Neural cell (in vitro differentiated cells): ENCODE results near the gene KIAA0753.

Experiments used
- CTCF ChIP-seq: fragments of 450-650 bp; IDR thresholded peaks from 2 replicates; pipeline ENCODE4 v1.5.1; 2014; ENCODE audit warnings: antibody characterized with exemption, mild to moderate bottlenecking, moderate library complexity; ENCODE audit not compliant: poor library complexity, severe bottlenecking
- EP300 ChIP-seq: fragments of 450-650 bp; conservative IDR thresholded peaks from 2 replicates; pipeline ENCODE4 v1.6.1; 2014; ENCODE audit warnings: antibody characterized with exemption, mild to moderate bottlenecking, moderate library complexity; ENCODE audit not compliant: poor library complexity, severe bottlenecking
- EZH2 ChIP-seq: fragments of 200-600, 300-800 bp; shearing (Covaris generic), sonication (generic); IDR thresholded peaks from 2 replicates; pipeline ENCODE4 v1.6.1; 2014; ENCODE audit warnings: antibody characterized with exemption, low read length, borderline replicate concordance, mild to moderate bottlenecking; ENCODE audit not compliant: insufficient read depth, poor library complexity, severe bottlenecking
- MXI1 ChIP-seq: fragments of 450-650 bp; conservative IDR thresholded peaks from 2 replicates; pipeline ENCODE4 v1.6.1; 2014; ENCODE audit warnings: antibody characterized with exemption, mild to moderate bottlenecking; ENCODE audit not compliant: poor library complexity, severe bottlenecking
- POLR2AphosphoS5 ChIP-seq: IDR thresholded peaks from 2 replicates; pipeline ENCODE4 v1.6.1; 2012
- RAD21 ChIP-seq: fragments of 450-650 bp; conservative IDR thresholded peaks from 2 replicates; pipeline ENCODE4 v1.6.1; 2014; ENCODE audit warnings: antibody characterized with exemption, mild to moderate bottlenecking, moderate library complexity
- SMC3 ChIP-seq: fragments of 450-650 bp; conservative IDR thresholded peaks from 2 replicates; pipeline ENCODE4 v1.6.1; 2014; ENCODE audit warnings: antibody characterized with exemption, mild to moderate bottlenecking, moderate library complexity; ENCODE audit not compliant: poor library complexity
- TF ChIP-seq, protein P1 (sequence below): IDR thresholded peaks from 2 replicates; pipeline ENCODE4 v1.6.1; 2012; ENCODE audit warnings: borderline replicate concordance

- TF ChIP-seq EZH2: no peak
- TF ChIP-seq CTCF: no peak
- no peak for TF ChIP-seq POLR2AphosphoS5
- TF ChIP-seq EP300: no peak
- no peak for TF ChIP-seq SMC3
- TF ChIP-seq RAD21: no peak
- TF ChIP-seq MXI1: no peak
- TF ChIP-seq, protein P1, sequence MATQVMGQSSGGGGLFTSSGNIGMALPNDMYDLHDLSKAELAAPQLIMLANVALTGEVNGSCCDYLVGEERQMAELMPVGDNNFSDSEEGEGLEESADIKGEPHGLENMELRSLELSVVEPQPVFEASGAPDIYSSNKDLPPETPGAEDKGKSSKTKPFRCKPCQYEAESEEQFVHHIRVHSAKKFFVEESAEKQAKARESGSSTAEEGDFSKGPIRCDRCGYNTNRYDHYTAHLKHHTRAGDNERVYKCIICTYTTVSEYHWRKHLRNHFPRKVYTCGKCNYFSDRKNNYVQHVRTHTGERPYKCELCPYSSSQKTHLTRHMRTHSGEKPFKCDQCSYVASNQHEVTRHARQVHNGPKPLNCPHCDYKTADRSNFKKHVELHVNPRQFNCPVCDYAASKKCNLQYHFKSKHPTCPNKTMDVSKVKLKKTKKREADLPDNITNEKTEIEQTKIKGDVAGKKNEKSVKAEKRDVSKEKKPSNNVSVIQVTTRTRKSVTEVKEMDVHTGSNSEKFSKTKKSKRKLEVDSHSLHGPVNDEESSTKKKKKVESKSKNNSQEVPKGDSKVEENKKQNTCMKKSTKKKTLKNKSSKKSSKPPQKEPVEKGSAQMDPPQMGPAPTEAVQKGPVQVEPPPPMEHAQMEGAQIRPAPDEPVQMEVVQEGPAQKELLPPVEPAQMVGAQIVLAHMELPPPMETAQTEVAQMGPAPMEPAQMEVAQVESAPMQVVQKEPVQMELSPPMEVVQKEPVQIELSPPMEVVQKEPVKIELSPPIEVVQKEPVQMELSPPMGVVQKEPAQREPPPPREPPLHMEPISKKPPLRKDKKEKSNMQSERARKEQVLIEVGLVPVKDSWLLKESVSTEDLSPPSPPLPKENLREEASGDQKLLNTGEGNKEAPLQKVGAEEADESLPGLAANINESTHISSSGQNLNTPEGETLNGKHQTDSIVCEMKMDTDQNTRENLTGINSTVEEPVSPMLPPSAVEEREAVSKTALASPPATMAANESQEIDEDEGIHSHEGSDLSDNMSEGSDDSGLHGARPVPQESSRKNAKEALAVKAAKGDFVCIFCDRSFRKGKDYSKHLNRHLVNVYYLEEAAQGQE: no peak
These were observed 95.2 kb downstream of the KIAA0753 start for GRCh38 chr17:6545291-6545690.
